Inflammatory macrophage treated with lipopolysaccharide for 1 hour (primary cell): Measurements from ENCODE around the gene EIF2S2.
A peak's percentile ranks its signal among the peaks of the same experiment; 100 is the strongest.

Experiments
- DNase-seq, 2 donors: peaks; one replicate each; pipeline ENCODE4 v3.0.0-alpha.2; 2020 to 2022

Gene EIF2S2

DNA sequence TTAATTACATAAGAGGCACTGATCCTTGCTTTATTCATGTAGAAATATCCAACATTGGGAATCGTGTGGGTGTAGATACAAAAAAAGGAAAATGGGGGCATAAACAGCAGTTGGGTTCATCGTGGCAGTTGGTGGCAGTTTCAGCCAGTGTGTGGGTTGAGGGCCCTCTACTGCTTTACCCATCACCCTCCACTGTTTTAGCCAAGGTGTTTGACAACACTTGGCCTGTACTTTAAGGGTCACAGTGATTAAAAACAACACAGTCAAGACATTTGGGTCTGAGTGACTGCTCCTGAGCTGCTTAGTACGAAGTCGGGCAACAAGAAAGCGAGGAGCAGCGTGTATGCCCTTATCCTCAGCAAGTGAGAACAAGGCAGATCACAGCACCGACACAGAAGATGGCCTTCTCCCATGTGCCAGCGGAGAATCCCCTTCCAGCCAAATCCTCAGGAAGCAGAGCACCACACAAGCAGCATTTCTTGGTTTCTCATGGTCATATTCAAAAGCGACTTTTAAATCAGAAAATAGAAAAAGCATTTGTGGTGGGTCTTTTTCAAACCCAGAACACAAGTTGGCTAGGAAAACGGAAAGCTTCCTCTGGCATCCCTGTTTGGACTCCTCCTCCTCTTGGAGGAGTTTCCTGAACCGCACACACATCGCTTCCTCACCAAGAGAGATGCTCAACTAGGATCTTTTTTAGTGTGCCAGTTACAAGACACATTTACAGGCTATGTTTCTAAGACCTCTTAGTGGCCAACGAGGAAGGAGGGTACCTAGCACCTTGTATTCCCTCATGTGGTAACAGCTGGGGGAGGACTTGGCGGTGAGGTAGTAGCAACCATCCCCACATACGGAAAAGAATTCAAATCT is 23.5 kb downstream of the EIF2S2 start:
- no peak for DNase-seq

DNA sequence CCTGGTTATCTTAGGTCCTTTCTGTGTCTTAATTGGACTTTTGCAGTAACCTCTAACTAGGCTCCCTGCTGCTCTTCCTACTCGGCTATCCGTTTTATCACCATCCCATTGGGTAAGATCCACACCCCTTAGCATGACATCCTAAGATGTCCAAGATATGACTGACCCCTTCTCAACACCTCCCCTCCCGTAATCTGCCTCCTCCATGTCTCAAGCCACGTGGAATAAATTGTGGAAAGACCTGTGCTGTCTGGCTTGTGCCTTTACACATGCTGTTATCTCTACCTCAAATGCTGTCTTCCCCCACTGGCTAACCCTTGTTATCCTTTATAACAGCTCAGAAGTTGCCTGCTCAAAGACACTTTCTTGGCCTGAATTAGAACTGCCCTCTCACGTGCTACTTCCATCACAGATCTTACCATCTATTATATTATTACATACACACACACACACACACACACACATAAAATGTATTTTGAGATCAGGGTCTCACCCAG is 26.5 kb downstream of the EIF2S2 start:
- DNase-seq, result no peak

DNA sequence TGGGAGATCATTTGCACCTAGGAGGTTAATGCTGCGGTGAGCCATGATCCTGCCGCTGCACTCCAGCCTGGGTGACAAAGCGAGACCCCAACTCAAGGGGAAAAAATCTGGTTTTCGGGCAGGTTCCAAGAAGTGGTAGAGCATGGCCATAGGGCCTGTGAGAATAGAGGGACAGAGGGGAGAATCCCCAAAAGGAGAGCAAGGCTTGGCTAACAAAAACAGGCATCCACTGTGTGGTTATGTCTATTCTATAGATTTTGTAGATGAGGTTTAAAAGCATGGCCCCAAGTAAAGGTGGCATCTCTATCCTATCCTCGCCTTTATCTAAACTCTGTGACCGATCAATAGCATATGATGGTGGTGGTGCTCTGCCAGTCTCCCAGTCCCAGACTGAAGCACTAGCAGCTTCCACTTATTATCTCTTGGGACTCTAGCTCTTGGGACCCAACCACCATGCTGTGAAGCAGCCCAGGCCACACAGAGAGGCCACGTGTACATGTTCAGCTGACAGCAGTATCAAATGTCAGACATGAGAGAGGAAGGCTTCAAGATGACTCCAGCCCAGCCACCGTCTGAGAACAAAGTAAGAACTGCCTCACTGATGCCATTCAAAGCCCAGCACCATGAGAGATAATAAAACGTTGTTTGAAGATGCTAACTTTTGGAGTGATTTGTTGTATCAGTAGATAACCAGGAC is 27.7 kb downstream of the EIF2S2 start:
- DNase-seq, result no peak

DNA sequence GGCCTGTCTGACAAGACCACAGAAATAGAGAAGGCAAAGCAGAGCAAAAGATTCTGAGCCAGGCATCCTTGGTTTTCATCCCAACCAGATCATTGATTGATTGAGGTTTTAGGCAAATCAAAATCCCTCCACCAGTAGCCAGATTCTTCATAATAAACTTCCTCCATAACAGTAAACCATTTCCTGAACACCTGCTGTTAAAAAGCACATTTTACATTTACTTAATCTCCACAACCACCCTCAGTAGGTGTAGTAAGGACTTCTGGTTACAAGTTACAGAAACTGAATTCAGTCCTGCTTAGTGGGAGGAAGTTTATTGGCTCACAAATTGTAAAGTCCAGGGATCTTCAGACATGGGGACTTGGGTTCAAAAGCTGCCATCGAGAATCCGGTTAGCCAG is 28.3 kb downstream of the EIF2S2 start:
- DNase-seq, result no peak

DNA sequence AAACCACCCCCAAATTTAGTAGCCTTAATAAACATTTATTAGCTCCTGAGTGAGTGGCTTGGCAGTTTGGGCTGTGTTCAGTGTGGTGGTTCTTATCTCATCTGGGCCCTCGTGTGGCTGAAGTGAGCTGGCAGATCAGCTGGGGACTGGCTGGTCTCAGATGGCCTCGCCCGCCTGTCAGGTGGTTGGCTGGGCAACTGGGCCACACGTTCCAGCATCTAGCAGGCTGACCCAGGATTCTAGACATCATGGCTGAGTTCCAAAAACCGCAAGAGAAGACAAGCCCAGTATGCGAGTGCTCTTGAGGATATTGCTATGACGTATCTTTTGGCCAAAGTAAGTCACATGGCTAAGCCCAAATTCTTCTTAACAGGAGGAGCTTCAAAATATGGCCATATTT is 28.9 kb downstream of the EIF2S2 start:
- no peak for DNase-seq

DNA sequence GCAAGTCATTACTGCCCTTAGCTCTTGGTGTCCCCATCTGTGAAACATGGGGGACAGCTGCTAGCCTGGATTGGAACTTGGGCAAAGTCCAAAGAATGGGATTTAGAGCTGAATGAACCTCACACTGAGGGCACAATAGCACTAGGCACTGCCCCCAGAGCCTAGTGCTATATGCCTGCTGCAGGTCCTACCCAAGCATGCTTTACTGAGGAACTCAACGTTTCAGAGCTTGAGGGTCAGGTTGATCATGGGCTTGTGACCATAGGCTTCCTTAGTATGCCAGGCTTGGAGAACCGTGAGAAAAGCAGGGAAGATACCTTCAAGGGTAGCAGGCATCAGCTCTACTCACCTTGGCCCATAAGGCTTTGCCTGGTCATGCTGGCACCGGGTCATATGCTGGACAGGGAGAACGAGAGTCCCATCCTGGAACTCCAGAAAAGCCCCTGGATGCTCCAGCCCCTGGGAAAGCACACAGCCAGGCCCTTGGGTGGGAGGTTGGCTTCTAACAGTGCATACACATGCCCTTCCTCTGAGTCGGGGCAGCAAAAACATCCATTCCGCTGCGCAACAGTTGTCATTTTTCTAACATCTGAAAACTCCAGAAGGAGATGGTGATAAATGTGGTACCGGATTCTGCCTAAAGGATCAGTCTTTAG is 29.7 kb downstream of the EIF2S2 start:
- DNase-seq, result no peak

DNA sequence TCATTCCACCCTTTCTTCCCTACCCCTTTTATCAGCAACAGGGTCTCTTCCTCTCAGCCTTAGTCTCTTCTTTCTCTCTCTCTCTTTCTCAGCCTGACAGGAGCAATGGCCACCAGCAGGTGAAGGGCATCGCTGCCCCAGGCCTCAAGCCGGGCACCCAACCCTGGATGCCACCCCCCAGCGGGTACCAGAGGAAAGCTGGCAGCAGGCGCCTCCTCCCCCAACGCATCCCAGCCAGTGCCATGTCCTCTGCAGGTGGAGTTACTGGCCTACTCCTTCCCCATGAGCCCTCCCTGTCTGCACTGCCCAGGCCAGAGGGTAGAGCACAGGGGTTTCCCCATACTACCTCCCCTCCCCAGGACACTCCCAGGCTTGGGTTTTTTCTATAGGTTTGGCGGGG is 32.2 kb downstream of the EIF2S2 start:
- no peak for DNase-seq

DNA sequence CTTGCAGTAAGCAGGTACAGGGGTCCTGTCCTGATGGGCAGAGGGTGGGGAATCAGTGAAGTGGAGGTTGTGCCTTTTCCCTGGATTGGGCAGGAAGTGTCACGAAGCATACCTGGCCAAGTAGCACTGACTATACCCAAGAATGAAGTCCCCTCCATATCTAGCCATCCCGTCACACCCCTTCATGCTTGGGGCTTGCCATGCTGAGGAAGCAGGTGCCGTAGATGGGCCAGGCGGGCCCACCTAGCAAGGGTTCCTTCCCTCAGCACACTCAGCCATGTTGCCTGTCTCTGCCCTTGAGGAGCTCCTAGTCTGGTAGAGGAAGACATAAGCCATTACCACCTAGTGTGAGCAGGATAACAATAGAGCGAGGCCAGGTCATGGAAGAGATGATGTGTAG is 33.5 kb downstream of the EIF2S2 start:
- DNase-seq, result no peak

DNA sequence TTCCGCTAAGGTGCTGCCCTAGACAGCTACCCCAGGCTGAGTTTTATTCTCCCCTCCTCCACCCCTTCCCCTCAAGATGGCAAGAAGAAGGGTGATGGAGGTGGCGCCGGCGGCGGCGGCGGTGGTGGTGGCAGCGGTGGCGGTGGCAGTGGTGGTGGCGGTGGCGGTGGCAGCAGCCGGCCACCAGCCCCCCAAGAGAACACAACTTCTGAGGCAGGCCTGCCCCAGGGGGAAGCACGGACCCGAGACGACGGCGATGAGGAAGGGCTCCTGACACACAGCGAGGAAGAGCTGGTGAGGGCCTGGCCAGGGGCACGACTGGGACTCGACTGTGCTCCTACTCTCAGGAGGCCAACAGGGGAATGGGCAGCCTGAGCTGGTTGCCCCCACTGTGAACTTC is 35.1 kb downstream of the EIF2S2 start:
- DNase-seq, result no peak

DNA sequence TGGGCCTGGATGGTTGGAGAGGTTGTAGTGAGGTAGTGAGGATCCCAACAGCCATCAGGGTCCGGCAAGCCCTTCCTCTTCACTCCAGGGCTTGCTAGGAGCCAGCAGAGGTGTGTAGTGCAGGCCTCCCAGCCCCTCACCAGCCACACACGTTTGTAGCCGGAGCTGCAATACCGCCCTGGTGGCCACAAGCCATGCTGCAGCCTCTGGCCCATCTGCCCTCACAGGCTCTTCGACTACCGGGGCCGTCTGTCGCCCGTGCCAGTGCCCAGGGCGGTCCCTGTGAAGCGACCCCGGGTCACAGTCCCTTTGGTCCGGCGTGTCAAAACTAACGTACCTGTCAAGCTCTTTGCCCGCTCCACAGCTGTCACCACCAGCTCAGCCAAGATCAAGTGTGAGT is 36.4 kb downstream of the EIF2S2 start:
- DNase-seq, result no peak

DNA sequence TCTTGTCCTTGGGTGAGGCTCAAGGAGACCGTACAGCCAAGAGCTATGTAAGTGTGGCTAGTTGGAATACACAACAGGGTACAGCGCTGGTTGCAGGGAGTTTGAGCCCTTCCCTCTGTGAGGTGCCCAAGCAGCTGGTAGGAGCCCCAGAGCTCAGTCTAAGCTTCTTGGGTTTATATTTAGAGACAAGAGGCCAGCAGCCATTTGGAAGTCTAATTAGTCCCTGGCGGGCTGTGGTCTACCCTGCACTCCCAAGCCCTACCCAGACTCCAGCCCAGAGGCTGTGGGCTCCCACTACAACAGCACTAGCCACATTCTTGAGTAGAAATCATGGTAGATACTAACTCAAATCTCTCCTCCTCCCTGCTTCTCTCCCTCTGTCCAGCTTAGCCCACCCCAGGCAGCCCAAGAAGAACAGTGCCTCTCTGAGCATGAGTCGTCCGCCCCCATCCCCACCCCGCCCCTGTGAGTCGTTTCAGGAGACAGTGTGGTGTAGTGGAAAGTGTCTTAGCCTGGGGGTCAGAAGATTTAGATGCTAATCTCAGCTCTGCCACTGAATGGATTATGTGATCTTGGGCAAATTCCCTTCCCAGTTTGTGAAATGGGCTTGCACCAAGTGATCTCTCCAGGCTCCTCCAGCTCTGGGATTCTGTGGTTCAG is 37.8 kb downstream of the EIF2S2 start:
- DNase-seq, result no peak

DNA sequence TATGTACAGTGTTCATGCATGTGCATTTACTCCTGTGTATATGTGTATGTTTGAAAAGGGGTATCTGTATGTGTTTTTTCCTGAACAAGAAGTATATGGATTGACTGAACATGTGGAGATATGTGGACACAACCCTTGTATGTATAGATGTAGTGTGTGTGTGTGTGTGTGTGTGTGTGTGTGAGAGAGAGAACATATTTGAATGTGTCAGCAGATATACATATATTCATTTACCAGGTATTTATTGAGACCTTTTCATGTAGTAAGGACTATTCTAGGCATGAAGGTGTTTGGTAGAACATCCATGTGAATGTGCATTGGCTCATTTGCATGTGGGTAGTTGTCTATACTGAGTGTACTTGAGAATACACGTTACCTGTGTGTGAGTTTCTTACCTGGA is 39.3 kb downstream of the EIF2S2 start:
- DNase-seq, result no peak

DNA sequence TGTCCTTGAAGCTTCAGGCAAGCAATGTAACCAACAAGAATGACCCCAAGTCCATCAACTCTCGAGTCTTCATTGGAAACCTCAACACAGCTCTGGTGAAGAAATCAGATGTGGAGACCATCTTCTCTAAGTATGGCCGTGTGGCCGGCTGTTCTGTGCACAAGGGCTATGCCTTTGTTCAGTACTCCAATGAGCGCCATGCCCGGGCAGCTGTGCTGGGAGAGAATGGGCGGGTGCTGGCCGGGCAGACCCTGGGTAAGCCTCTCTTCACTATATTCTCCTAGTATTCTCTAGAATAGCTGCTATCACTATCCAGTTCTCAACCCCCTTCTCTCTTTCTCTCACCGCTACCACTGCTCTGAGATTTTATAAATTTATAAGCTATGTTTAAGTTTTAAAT is 40.0 kb downstream of the EIF2S2 start:
- DNase-seq, result no peak

DNA sequence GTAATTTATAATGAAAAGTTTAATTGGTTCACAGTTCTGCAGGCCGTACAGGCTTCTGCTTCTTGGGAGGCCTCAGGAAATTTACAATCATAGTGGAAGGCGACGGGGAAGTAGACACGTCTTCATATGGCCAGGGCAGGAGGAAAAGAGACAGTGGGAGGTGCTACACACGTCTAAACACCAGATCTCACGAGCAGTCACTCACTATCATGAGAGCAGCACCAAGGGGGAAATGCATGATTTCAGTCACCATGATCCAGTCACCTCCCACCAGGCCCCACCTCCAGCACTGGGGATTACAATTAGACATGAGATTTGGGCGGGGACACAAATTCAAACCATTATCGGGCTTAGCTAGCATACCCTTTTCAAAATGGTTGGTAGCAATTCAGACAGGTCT is 41.2 kb downstream of the EIF2S2 start:
- peak in 1 of 2 donors; percentile 55 for DNase-seq

DNA sequence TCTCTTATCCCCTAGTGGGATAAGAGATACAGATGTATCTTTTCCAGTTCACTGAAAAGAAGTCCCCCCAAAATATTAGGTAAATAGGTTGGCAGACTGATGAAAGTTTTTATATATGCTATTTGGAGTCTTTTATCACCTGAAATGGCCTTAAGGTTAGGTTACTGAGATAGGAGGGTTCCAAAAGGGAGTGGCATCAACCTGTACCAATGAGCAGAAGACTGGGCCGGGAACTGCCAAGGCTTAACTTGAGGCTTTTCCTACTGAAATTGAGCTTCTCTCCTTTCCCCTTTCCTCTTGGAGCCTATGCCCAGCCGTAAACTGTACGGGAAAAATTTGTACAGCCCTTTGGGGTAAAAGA is 42.0 kb downstream of the EIF2S2 start:
- no peak for DNase-seq

DNA sequence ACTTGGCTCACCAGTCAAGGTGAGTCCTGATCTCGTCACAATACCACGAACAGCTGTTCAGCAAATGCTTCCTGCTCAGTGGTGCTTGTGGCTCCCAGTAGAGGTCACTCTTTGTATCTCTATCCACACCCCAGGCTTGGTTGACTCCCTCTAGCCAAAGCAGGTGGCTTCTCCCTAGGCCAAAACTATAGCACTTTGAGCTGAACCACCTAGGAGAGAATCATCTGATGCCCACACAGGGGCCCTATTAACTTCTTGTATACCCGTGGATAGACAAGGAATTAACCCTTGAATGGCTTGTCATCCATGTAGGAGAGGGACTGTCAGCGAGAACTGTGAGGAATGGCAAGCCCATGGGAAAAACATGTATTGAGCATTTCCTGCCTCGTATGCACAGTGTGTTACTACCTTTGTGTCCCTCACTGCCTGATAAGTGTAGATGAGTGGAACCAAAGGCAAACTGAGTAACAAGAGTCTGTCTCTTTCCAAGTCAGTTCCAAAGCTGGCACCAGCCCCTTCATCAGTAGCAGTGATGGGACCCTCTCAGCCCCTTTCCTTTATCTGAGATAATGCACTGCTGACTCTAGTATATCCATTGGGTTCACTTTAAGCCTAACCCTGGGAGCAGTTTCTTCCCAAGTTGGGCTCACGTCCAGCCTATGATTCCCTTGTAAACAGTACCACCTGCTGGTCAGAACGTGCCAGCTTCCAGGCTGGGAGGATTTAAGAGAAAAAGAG is 42.5 kb downstream of the EIF2S2 start:
- DNase-seq, result peak; percentile 47 to 88

DNA sequence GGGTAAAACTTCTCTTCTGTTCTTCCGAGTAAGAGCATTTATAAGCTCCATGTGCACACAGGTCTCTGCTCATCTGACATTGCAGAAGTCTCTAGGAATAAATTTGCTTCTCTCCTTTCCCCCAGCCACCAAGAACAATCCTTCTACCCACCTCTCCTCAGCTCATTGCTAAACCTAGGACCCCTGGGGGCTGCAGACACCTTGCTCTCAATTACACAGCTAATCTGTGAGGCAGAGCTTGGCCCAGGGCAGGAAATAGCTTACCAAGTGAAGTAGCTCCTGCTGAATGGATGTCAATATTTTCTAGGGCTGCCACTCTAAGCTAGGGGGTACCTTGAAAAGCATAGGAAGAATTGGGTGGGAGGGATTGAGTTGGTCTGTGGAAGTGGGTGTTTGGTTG is 44.0 kb downstream of the EIF2S2 start:
- no peak for DNase-seq

DNA sequence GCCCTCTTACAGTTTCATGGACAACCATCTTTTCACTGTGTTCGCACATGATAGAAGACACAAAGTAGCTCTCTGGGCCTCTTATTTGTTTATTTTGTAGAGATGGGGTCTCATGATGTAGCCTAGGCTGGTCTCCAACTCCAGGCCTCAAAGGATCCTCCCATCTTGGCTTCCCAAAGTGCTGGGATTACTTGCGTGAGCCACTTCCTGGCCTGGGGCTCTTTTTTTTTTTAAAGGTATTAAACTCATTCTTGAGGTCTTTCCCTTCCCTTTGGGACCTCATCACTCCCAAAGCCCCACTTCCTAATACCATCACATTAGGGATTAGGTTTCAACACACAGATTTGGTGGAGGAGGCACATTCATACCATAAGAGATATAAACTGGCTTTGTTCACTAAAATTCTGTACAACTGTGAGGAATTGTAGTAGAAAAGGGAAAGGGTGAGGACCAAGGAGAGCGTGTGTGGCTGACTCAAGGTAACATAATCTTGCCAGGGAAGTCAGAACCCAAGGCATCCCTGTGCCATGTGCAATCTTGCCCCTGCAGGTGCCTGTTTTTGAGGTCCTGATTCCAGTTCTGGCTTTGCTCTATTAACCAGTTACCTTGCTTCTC is 45.5 kb downstream of the EIF2S2 start:
- no peak for DNase-seq

DNA sequence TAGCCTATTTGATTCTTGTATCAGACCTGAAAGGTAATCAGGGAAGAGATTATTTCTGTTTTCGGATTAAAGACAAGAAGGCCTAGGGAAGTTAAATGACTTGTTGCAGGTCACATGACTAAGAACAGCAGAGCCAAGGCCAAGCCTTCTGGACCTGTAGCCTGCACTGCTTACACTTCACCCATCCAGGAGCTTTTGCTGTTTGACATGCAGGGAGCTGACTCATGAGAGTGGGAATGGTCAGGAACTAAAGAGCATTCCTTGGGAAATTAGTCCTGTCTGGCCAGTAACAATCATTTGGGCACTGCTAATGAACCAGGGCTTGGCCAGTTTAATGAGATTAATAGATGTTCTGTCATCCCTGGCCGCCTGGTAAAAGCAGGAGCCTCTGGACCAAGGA is 46.8 kb downstream of the EIF2S2 start:
- no peak for DNase-seq

DNA sequence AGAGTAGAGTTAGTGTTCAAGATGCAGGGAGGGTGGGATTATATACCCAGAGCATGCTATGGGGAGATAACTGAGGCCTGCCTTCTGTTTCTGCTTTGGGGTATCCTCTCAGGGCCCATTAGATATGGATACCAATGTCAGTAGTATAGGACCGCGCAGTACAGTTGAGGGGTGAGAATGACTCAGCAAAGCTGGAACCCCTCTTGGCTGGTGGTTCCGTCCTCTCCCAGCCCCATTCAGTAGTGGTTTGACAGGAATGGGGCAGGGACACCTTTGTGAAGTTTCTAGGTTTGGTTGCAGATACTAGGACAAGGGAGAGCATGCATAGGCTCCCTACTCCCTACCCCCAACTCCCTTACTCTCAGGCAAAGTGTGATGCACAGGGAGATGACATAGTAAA is 47.8 kb downstream of the EIF2S2 start:
- DNase-seq, result no peak

DNA sequence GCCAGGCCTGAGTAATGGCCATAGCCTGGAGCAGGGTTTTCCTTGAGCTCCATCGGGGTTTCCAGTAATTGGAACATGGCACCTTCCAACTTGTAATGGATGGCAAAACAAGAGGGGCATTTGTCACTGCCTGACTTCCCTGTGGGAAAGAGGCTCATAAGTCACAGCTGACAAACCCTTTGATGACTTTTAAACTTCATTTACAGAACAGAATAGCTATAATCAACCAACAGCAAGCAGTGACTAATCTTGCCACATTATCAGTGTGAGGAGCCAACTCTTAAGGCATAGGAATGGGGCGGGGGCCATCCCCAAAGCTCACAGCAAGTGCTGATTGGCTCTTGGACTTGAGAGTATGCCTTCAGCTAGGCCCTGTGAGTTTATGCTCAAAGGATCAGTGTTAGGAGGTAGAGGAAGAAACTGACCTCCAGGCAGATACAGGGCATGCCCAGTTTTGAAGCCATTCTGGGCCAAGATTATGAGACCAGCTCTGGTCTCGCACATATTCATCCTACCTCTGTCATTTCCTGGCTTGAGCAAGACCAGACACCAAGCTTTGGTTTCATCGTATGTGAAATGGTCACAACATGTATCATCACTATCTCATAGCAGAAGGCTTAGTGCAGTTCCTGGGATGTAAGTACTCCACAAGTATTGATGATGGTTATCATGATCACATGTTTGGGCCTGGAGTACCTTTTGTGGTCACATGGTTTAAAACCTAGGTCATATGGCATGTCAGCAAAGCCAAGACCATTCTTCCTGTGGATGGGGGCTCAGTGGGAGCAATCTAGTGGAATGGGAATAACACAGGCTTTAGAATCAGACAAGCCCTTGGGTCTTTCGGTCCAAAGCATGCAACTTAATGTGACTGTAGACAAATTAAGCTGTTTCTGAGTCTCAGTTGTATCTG is 49.2 kb downstream of the EIF2S2 start:
- no peak for DNase-seq
